ENCODE measurements around the gene FAM136A. TPM values are rescaled to one million over a fixed set of nuclear protein-coding genes. Genes with fewer than 3 reads are reported as not detected.
A peak's percentile ranks its signal among the peaks of the same experiment; 100 is the strongest.

The FAM136A gene
- total and polyA plus RNA-seq, 2 donors (not counting 1 experiment from before 2014, with no cell fraction given), result 31.1 to 41.6 TPM

DNA sequence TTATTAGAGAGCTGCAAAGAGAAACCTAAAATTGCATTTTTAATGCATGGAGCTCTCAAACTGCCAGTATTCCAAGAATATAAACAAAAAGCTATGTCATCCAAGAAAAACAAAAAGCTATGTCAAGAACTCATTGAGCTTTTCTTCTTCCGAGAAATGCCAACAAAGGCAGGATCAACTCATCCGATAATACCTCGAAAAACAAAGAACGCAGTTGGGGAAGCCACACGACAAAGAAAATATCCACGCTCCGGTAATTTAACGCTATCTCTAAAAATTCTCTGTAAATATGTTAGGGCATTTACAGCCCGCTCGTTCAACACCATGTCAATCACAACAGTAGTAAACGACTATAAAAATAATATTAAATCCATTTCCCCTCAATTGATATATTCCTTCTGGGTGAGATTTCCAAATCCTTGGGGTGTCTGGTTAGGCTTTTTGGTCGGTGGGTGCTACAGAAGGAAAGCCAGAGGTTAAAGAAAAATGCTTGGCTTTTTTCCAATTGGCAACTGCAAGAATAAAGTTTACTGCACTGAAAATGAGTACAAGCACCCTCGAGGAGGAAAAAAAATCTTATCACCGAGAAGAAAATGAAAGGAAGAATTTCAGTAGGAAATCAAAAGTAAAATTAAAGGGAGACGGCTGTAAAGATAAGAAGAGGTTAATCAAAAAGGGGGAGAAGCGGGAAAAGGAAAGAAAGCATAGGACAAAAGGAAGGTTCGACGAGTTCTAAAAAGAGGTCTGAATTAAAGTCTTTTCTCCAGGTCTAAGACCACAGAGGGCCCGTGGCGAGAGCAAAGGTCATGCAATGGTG, 54.3 kb downstream of the FAM136A start:
- H3K36me3 ChIP-seq (replicated peaks in 1 of 2; ENCODE audit: control extremely low read depth in 1 of 2, control insufficient read depth in 1 of 2, extremely low read depth in 1 of 2, insufficient read depth in 2 of 2, low read length in 1 of 2), result peaks cover 0 to 3% of the 10 kb centered on the region in 2 experiments
- peak overlapping the region; percentile 74 for H3K9ac ChIP-seq (ENCODE audit: low read length)
- peaks cover 58% of the 10 kb centered on the region for H3K79me2 ChIP-seq (ENCODE audit: control insufficient read depth, insufficient read depth, low read length)
- intact Hi-C loops (cut with micrococcal nuclease), result loop anchor here (1.0 to 5.0 kb wide), 9 partner anchors 11 to 820 kb away; partner anchors contain the start of genes C2orf42, NAGK, PCBP1 and PCYOX1
- H3K4me3 ChIP-seq (ENCODE audit: control extremely low read depth in 1 of 5, extremely low read depth in 1 of 5, insufficient read depth in 1 of 5, low read depth in 2 of 5, low read length in 4 of 5), result peak overlapping the region; percentile 70 to 98 (median 95)
- 0% methylated on average over 14 of the region's 20 CpGs for WGBS (ENCODE audit: insufficient coverage)
- peak overlapping the region; percentile 79 for H2AFZ ChIP-seq (ENCODE audit: insufficient read depth, low read depth, low read length, poor library complexity, severe bottlenecking)
- Mint-ChIP-seq H3K27me3 (no peaks in the 10 kb centered on the region), H3K27ac (peak overlapping the region; percentile 98), H3K4me1 (peaks cover 40% of the 10 kb centered on the region), H3K4me3 (peak overlapping the region; percentile 98), H3K9me3 (ENCODE audit: insufficient read depth) (no peaks in the 10 kb centered on the region)
- POLR2A ChIA-PET, result interaction anchor here (0.5 to 4.1 kb wide), 4 partner anchors 10 to 830 kb away, joined by 3 to 20 read pairs (median 5); partner anchors contain the start of gene PCYOX1
- peaks cover 24 to 29% of the 10 kb centered on the region in 2 donors for H3K4me1 ChIP-seq (ENCODE audit: control insufficient read depth in 2 of 2, insufficient read depth in 2 of 2, low read length in 2 of 2)
- ATAC-seq (ENCODE audit: low read depth) (no peak), DNase-seq (peak; percentile 17)
- peak overlapping the region; percentile 78 for H3K4me2 ChIP-seq (replicated peaks; ENCODE audit: low read depth, low read length, poor library complexity, severe bottlenecking)
- peaks cover 20% of the 10 kb centered on the region for H4K20me1 ChIP-seq (ENCODE audit: control insufficient read depth, insufficient read depth, low read length, poor library complexity, severe bottlenecking)
- H3K27me3 ChIP-seq (replicated peaks in 1 of 4; ENCODE audit: control extremely low read depth in 1 of 4, control insufficient read depth in 3 of 4, insufficient read depth in 4 of 4, low read length in 3 of 4), result no peaks in the 10 kb centered on the region
- H3K27ac ChIP-seq (ENCODE audit: low read length in 2 of 2), result peak overlapping the region; percentile 86 to 94
- H3K9me3 ChIP-seq (ENCODE audit: control extremely low read depth in 1 of 3, control insufficient read depth in 2 of 3, insufficient read depth in 1 of 3, low read length in 2 of 3), result no peaks in the 10 kb centered on the region
- no peak for TF ChIP-seq EZH2 (IDR thresholded peaks at IDR 0.05; ENCODE audit: borderline replicate concordance, insufficient read depth, low read depth, low read length, poor library complexity, severe bottlenecking)
- TF ChIP-seq, protein P1, sequence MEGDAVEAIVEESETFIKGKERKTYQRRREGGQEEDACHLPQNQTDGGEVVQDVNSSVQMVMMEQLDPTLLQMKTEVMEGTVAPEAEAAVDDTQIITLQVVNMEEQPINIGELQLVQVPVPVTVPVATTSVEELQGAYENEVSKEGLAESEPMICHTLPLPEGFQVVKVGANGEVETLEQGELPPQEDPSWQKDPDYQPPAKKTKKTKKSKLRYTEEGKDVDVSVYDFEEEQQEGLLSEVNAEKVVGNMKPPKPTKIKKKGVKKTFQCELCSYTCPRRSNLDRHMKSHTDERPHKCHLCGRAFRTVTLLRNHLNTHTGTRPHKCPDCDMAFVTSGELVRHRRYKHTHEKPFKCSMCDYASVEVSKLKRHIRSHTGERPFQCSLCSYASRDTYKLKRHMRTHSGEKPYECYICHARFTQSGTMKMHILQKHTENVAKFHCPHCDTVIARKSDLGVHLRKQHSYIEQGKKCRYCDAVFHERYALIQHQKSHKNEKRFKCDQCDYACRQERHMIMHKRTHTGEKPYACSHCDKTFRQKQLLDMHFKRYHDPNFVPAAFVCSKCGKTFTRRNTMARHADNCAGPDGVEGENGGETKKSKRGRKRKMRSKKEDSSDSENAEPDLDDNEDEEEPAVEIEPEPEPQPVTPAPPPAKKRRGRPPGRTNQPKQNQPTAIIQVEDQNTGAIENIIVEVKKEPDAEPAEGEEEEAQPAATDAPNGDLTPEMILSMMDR (IDR thresholded peaks at IDR 0.05), result no peak
- CTCF ChIA-PET, result interaction anchor here (0.6 to 1.5 kb wide), 4 partner anchors 12 to 178 kb away, joined by 3 to 4 read pairs (median 4); no protein-coding TSS in a partner anchor

Small RNA genes within 50 kb of the gene (small RNA-seq; reads per million reads assigned to genes)
- gene AC016700.2 (ENCODE audit: insufficient read length, low read depth, low replicate concordance) (not detected), gene MIR1285-2 (ENCODE audit: insufficient read length, low read depth, low replicate concordance) (not detected)

Other genes starting within 250 kb of the FAM136A start
- 304 and 327 TPM in 2 replicates for gene PCBP1, start 214.6 kb downstream of the FAM136A start, total RNA-seq
- 155 and 172 TPM in 2 replicates for gene PCBP1, start 214.6 kb downstream of the FAM136A start, polyA plus RNA-seq
- 42.9 and 45.2 TPM in 2 replicates for gene C2orf42, start 111.0 kb downstream of the FAM136A start, total RNA-seq
- 13.0 and 14.7 TPM in 2 replicates for gene C2orf42, start 111.0 kb downstream of the FAM136A start, polyA plus RNA-seq
- gene TIA1, start 53.4 kb downstream of the FAM136A start, total RNA-seq, result 214 and 243 TPM in 2 replicates
- gene TIA1, start 53.4 kb downstream of the FAM136A start, polyA plus RNA-seq, result 113 and 132 TPM in 2 replicates
- gene PCYOX1, start 43.9 kb downstream of the FAM136A start, total RNA-seq, result 16.9 and 21.0 TPM in 2 replicates
- gene PCYOX1, start 43.9 kb downstream of the FAM136A start, polyA plus RNA-seq, result 1.4 and 1.8 TPM in 2 replicates
- 73.0 and 77.5 TPM in 2 replicates for gene SNRPG, start 8.3 kb downstream of the FAM136A start, total RNA-seq
- gene SNRPG, start 8.3 kb downstream of the FAM136A start, polyA plus RNA-seq, result 38.1 and 151 TPM in 2 replicates

Data from B cell (primary cell).